ENCODE data around the gene SNCG.
"Not testable (repeated sequence)": the region's sequence is repeated elsewhere in the genome, so short reads cannot be mapped to it uniquely, and the experiment has no call there.

The SNCG gene

GRCh38 chr10:86961481-86962091 lies 3.2 kb downstream of the SNCG start:
- DNase-seq = no peak

GRCh38 chr10:86962136-86962980 lies 4.0 kb downstream of the SNCG start:
- no peak for DNase-seq

DNA sequence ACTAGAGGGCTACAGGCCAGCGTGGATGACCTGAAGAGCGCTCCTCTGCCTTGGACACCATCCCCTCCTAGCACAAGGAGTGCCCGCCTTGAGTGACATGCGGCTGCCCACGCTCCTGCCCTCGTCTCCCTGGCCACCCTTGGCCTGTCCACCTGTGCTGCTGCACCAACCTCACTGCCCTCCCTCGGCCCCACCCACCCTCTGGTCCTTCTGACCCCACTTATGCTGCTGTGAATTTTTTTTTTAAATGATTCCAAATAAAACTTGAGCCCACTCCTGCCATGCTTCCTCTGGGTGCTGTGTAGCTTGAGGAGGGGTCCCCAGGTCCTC lies 4.5 kb downstream of the SNCG start:
- no peak for DNase-seq

GRCh38 chr10:86963341-86963919 lies 5.0 kb downstream of the SNCG start:
- no peak for DNase-seq

DNA sequence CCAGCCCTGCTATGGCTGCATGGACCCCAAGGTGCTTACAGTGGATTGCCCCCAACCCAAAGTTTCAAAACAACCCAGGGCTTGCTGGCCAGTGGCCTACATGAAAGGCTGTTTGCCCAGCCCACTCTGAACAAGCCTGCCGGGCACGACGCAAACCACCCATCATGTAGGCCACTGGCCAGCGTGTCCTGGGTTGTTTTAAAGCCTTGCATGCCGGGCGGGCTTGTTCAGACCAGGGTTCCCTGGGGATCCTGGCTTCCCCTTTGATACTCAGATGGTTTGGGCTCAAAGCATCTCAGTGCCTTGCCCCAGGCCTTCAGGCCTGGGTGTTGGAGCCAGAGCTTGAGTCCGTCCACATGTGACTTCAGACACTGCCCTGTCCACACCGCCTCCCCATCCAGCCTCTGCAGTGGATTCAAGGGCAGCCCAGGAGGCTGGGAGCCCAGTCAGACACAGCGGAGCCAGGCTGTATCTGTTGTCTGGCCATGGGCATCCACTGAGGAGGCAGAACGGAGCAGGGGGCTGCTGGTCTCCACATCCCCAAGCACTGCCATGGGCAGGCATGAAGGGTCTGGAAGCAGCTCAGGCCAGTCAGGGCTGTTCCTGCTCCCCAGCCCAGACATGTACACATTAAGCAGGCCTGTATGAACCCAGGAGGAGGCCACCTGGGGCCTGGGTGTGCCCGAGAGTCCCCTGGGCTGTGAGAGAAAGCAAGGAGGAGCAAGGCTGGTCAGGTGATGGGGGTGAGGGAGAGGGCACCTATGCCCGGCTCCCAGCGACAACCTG lies 5.9 kb downstream of the SNCG start:
- DNase-seq = no peak

GRCh38 chr10:86964847-86965190 lies 6.4 kb downstream of the SNCG start:
- no peak for DNase-seq

DNA sequence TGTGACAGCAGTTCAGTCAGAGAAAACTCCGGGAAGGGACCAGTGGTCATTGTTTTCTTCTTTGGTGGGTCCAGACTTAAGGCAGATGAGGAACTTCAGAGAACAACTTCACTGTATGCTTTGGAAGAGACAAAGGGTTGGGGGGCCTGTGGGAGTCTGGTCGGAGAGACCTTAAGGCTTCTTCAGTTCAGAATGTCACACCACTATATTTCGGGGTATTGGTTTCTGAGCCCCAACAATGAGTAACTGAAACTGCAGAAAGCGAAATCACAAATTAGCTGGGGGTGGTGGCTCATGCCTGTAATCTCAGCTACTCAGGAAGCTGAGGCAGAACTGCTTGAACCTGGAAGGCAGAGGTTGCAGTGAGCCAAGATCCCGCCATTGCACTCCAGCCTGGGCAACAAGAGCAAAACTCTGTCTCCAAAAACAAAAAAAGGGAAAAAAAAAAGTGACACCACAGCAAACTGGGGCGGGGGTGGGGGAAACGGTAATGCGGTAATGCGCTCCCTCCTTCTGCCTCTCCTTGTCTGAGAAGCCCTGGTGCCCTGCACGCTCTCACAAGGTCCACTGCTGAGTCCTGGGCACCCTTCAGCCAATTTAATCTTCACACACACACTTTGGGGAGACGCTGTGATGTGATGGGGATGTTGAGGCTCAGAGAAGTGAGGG lies 7.7 kb downstream of the SNCG start:
- no peak for DNase-seq

DNA sequence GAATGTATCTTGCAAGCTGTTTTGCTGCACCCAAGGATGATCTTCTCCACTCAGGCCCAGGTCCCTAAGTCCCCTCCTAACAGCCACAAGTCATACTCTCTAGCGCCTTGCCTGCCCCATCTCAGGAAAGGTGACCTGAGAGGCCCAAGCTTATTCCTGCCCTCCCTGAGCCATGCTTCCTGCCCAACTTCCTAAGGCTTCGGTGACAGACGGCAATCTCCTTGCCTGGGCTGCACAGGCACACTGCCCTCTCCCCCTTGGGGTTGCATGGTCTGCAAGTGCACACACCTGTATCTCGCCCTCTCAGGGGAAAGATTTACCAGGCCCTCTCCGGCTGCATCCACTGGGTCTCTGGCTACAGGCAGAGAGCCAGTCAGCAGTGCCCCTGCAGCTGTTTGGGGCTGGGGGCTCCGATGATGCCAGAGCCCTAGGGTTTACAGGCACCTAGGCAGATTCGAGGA lies 9.1 kb downstream of the SNCG start:
- no peak for DNase-seq

GRCh38 chr10:86968271-86968993 lies 10.0 kb downstream of the SNCG start, which contains the start of gene ADIRF:
Gene ADIRF, plus strand, starts transcription at chr10:86968482. Its CDS starts 63 bp downstream, at chr10:86968545.
- no peak for DNase-seq

GRCh38 chr10:86968994-86969355 lies 10.6 kb downstream of the SNCG start:
- no peak for DNase-seq

DNA sequence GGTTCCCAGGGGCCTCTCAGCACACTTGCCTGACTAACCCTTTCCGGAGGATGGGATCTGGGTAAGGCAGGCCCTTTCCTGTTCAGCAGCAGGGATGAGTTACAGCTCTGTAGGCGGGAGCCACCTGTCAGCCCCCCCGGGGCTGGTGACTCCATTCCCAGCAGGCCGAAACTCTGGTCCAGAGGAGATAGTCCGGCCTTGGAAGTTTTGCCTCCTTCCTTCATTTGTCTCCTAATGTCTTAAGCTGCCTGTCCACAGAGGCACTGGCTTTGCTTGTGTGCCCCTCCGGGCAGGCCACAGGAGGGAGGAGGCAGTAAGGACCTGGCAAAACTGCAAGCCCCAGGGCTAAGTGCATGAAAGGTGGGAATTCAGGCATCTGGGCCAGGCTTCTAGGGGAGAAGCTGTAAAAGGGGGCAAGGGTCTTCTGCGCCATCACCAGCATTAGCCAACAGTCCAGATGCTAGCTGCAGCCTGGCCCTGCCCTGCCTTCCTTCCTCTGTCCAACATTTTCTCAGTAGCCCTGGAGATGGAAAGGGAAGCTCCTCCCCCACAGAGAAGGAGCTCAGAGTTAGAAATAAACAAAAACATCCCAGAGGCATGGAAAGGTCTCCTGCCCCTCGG lies 11.1 kb downstream of the SNCG start:
- no peak for DNase-seq

DNA sequence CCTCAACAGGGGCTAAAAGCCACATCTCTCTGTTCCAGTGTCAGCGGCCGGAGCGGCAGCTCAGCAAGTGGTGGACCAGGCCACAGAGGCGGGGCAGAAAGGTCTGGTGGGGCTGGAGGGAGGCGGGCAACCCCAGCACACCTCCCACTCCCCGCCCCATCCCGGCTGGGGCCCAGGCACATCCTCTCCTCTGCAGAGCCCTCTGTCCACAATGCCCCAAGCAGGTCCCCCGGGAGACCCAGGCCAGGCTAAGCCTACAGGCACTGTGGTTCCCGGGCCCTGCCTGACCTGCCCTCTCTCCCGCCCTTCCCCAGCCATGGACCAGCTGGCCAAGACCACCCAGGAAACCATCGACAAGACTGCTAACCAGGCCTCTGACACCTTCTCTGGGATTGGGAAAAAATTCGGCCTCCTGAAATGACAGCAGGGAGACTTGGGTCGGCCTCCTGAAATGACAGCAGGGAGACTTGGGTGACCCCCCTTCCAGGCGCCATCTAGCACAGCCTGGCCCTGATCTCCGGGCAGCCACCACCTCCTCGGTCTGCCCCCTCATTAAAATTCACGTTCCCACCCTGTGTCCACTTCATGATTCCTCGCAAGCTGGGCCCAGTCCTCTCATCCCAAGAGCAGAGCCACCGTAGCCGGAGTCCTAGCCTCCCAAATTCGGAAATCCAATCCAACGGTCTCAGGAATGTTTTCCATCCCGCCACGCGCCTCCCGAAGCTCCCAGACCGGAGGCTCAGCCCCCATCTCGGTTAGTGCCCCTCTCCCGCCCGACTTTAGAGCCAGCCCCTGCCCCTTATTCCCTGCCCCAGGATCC lies 12.0 kb downstream of the SNCG start:
- no peak for DNase-seq

DNA sequence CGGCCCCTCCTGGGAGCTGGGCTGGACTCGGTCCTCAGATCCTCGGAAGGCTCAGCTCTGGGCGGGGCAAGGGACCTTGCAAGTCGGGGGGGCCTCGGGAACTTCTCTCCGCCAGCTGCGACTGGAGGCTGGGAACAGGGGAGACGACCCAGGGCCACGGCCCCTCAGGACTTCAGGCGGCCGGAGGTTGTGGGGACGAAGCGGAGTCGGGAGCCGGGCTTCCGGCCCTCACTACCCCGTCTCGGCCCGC lies 12.5 kb downstream of the SNCG start:
- no peak for DNase-seq

GRCh38 chr10:86971232-86971991 lies 13.0 kb downstream of the SNCG start:
- no peak for DNase-seq

GRCh38 chr10:86972613-86973380 lies 14.4 kb downstream of the SNCG start:
- DNase-seq = no peak

- DNase-seq = no peak
Measured at GRCh38 chr10:86974484-86974883, 16.1 kb downstream of the SNCG start.

GRCh38 chr10:86976362-86977056 lies 18.1 kb downstream of the SNCG start:
- no peak for DNase-seq

GRCh38 chr10:86978457-86978856 lies 20.1 kb downstream of the SNCG start:
- not testable (repeated sequence) for DNase-seq

GRCh38 chr10:86979296-86979818 lies 21.0 kb downstream of the SNCG start:
- no peak for DNase-seq
